ENCODE results near the gene TGFBR3.
"Not testable (repeated sequence)": the region's sequence is repeated elsewhere in the genome, so short reads cannot be mapped to it uniquely, and the experiment has no call there.

The TGFBR3 gene

DNA sequence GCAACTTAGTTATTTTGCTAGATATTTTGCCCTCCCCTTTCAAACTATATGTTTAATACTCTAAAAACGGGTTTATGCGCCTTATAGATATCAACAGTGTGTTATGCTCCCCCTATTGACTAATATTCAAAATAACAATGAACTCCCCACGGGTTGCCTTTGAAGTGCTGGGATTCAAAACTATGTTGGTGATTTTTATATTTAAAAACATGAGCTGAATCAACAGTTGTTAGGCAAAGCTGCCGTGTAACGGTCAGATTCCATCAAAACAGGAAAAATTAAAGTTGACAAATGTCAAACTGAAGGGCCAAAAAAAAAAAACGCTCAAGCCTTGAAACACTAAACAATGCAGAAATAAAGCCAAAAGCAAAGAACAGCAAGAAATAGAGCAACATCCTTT lies 2.5 kb downstream of the TGFBR3 start:
- FAIRE-seq = peak; percentile 74

- no peak for FAIRE-seq
These were observed 4.7 kb downstream of the TGFBR3 start for GRCh38 chr1:91881280-91881679.

DNA sequence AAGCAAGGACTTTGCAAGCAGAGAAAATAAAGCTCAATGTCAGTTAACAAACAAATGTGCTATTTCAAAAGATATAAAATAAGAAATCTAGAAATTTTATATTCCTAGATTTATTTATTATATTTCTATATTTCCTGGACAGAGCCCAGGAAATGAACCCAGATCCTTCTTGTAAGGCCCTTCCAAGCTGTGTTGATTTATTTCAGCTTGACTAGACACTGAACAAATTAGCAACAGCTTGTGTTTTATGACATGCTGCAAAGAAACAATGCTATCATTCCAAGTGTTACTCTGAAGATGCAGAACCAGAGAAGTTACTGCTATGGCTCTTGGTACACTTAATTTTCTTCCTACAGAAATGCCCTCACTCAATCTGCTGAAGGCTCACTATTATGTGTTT lies 6.2 kb downstream of the TGFBR3 start:
- FAIRE-seq = no peak

DNA sequence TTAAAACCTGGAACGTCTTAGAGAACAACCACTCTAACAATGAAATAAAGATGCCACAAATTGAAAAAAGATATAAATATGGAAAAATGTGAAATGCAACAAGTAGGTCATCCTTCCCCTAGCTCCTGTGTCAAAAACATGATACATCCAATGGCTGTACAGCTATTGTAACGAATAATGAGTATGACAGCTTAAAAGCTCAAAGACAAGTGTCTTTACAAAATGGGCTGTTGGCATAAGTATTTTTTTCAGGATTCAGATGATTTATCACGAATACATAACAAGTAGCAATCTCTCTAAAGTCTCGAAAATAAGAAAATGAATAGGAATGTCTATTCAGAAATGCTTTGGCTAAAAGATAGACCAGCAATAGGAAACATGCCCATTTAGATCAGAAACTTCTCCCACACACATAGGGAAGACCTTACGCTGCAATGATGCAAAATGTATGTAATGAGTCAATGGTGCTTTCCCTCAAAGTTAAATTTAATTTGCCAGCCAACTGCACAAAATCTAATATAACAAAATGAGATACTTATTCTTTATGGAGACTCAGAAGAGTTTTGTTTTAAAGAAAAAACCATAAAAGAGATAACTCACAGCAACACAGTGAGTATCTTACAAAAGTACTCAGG lies 8.3 kb downstream of the TGFBR3 start:
- FAIRE-seq = no peak

- no peak for FAIRE-seq
These were observed 9.0 kb downstream of the TGFBR3 start for GRCh38 chr1:91876781-91877573.

DNA sequence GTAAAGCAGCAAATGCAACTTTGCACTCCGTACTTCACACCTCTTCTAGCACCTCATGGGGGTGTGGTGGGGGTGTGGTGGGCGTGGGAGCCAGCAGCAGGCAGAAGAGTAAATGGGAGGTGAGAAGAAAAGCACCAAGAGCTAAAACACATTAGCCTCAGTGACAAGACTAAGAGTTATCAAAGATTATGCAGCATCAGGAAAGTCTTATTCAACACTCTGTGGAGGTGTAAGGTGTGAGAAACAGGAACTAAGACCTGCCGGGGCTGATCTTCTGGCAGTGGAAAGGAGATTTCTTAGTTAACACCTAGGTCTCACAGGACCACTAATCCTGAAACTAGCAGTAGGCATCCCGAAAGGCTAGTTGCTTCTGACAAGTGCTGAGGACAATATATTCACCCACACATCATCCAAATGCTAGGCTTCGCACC lies 9.9 kb downstream of the TGFBR3 start:
- FAIRE-seq = no peak

DNA sequence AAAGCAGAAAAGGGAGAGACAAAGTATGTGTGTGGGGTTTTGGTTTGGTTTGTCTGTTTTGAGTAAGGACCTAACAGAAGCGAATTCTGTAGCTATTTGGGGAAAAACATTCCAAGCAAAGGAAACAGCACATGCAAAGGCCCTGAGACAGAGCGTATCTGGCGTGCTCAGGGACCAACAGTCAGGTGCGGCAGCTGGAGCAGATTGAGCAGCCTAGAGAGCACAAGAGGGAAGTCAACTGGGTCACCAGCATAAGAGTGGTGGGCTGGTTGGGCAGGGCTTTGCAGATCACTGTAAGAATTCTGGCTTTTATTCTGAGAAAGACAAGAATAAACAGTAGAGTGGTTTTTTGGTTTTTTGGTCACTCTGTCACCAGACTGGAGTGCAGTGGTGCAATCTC lies 11.8 kb downstream of the TGFBR3 start:
- no peak for FAIRE-seq

GRCh38 chr1:91872559-91873081 lies 13.3 kb downstream of the TGFBR3 start:
- no peak for FAIRE-seq

GRCh38 chr1:91872000-91872399 lies 14.0 kb downstream of the TGFBR3 start:
- no peak for FAIRE-seq

DNA sequence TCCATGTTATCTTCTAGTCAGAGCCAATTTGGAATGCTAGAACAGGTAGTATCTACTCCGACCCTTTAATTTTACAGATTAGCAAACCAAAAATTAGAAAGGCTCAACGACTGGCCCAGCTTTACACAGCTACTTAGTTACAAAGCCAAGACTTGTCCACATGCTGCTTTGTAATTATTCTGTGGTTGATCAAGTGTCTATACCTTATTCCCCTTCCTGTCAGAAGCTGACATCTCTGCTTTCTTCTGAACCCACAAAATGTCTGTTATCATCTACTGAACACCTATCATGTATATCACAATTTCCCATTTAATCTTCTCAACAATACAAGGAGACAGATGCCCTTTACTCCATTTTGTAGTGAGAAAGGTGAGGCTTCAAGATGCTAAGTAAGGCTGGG lies 15.6 kb downstream of the TGFBR3 start:
- FAIRE-seq = no peak

DNA sequence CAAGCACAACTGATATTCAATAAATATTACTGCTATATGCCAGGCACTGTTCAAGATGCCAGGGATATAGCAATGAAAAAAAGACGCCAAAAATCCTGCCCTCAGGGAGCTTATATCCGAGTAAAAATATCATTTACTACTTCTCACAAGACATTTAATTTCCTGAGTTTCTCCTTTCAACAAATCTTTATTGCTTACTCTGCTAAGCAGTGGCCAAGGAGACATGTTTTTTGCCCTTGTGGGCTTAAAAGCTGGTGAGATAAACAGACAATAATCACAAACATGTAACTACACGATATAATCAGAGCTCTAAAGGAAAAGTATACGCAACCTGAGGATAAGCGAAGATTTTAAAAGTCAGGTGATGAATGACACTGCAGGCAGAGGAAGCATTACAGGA lies 19.5 kb downstream of the TGFBR3 start:
- no peak for FAIRE-seq

DNA sequence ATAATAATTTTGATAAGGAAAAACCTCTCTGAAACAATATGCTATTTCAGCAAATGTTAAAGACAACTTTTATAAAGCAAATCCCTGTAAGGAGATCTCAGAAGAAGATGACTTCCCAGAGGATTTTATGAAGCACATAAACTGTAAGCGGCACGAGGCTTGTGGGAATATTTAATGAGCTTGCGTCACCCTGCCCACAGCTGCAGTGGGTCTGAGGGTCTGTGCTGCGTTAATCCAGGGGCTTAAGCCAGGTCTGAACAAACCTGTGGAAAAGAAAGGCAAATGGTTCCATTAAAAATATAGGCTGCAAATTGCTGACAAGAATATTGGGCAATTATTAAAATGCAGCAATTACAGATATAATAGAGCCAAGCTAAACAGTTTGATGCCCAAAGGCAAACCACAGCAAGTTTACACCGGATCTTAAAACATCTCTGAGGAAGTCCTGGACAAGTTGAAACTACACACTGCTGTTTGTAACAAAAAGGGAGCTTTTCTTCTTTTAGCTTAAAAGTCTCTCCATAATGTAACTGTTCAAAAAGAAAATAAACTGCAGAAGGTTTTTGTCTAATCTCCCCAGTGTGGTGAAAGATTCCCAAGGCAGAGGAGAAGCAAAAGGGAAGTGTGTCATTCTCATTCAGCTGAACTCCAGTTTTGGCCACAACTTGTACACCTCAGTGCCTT lies 21.8 kb downstream of the TGFBR3 start:
- FAIRE-seq = no peak

- no peak for FAIRE-seq
These were observed 22.5 kb downstream of the TGFBR3 start for GRCh38 chr1:91863498-91863897.

- FAIRE-seq = no peak
These were observed 23.8 kb downstream of the TGFBR3 start for GRCh38 chr1:91862120-91862519.

DNA sequence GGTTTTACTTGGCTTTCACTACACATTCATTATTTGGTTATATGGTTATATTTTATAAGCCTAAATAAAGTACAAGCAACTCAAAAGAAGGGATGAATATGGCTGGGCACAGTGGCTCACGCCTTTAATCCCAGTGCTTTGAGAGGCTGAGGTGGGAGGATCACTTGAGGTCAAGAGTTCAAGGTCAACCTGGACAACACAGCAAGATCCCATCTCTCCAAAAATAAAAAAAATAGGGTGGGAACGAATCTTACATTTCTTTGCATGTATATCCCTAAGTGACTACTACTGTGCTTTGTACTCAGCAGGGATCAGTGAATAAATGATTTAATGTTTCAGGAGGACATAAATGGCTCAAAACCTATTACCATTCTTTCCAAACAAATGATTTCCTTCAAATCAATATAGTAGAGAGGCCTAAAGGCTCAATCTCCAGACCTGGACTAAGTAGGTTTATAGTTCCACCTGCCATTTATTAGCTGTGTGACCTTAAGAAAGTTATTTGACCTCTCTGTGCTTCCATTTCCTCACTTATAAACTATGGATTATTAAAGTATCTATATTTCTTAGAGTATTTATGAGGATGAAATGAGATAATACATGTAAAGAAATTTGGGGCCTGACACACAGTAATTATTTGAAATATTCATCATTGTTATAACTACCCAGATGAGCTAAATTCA lies 28.3 kb downstream of the TGFBR3 start:
- no peak for FAIRE-seq

DNA sequence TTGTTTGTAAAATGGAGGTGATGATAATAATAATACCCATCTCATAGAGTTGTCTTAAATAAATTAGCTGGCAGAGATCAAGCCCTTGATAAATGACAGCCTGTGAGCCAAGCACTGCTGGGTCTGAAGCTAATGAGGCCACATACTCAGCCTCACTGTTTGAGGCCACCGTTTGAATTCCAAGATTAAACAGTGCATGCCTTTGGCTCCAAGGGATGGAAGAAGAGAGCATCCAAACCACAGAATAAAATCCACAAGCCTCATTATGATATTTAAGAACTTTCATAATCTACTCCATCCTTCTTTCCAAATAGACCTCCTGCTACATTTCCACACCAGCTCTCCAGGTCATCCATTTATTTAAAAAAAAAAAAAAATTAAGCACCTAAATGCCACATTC lies 29.0 kb downstream of the TGFBR3 start:
- no peak for FAIRE-seq

DNA sequence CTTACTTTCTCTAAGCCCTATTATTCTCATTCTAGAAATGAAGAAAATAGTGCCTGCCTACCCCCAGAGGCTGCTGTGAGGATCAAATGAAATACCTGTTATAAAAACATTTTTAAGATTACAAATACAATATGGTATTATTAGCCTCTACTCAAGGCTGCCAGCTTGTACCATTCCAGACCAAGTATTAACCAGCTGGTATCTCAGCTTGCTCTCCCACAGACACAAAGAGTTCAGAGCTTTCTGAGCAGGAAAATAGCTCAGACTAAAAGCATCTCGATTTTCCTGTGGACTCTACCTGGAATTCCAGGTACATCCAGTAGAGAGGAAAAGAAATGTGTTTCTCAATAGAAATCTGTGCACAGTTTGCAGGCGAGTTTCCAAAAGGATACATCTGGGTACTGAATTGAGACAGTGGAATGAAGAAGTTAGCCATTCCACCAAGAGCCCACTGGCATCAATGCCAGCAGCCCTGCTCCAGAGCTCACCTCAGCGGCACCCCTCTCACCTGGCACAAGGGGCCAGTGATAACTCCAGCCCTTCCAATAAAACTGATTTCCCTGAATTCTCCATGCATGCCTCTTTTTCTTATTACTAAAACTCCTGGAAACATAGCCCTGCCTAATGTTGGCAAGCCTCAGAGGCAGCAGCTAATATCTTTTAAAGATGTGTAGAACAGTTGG lies 31.0 kb downstream of the TGFBR3 start:
- no peak for FAIRE-seq

DNA sequence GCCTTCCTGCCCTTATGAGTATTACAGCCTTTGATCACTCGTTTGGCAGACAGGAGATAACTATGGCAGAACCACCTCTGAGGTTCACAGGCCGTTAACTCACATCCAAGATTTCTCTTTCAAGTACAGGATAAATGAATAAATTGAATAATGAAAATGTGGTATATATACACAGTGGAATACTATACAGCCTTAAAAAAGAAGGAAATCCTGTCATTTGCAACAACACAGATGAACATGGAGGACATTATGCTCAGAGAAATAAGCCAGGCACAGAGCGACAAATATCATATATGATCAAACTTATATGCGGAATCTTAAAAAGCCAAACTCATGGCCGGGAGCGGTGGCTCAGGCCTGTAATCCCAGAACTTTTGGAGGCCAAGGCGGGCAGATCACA lies 32.6 kb downstream of the TGFBR3 start:
- FAIRE-seq = no peak

DNA sequence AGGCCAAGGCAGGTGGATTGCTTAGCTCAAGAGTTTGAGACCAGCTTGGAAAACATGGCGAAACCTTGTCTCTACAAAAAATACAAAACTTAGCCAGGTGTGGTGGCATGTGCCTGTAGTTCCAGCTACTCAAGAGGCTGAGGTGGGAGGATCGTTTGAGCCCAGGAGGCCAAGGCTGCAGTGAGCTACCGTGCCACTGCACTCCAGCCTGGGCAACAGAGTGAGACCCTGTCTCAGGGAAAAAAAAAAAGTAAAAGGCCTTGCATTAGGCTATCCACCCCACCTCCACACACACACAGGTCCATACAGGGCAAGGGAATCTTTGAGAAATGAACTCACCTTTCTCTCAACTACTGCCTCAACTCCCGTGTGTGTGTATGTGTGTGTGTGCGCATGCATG lies 33.9 kb downstream of the TGFBR3 start:
- not testable (repeated sequence) for FAIRE-seq

- FAIRE-seq = no peak
These were observed 34.6 kb downstream of the TGFBR3 start for GRCh38 chr1:91851130-91852010.

DNA sequence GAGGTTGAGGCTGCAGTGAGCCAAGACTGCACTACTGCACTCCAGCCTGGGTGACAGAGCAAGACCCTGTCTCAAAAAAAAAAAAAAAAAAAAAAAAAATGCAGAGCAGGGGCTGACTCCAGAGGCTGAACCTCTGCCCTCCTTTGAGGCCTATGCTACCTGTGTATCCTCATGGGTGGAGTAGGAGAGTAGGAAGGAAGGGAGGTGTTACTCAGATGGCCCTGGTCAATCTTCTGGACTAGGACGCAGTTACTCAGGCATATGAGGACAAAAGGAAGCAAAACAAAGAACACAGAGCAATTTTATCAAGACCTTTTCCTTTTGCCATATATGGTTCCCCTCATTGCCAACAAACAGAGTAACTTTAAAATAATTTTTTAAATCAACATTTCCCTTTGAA lies 35.2 kb downstream of the TGFBR3 start:
- no peak for FAIRE-seq

DNA sequence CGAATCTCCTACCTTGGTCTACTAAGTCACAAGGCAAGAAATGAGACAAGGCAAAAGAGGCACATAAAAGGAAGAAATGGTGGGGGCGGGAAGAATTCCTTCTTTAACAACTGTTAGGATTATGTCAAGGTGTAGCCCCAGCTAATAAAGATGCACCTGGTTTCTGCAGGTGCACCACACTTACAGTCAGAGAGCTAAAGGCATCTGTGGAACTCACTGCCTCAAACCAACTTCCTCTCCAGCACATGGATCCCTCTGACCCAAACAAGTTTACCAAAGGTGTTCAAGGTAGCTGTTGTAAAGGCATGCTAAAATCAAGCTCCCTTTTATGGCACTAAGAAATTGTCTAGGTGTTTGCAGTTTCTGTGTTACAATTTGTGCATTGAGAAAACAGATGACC lies 38.1 kb downstream of the TGFBR3 start:
- no peak for FAIRE-seq
